ENCODE results near the gene AGAP2. TPM values are rescaled to one million over a fixed set of nuclear protein-coding genes. Genes with fewer than 3 reads are reported as not detected.

AGAP2 gene
- total and polyA plus RNA-seq, 2 of the 13 experiments (the other 11 are each of a cell fraction or from before 2014, with no cell fraction given) = 0.38 to 0.45 TPM

- peaks cover 55% of the 10 kb centered on the region for H3K4me1 ChIP-seq (ENCODE audit: insufficient read depth, low read length)
- in situ Hi-C loops (cut with HindIII; ENCODE audit: extremely low pct_ligation_motif_present, low pct_unique_long_range_greater_than_20kb) = no loop called here
- BruUV-seq (replicated peaks) = no TSS peak
- CTCF ChIA-PET (ENCODE audit: low intra/inter-chr PET ratio, low total read pairs) = no interaction called here
- FAIRE-seq (no peak), ATAC-seq (peak; percentile 11), DNase-seq (ENCODE audit: low spot score) (no peak)
- H3K27me3 ChIP-seq (ENCODE audit: control insufficient read depth in 1 of 2, insufficient read depth in 2 of 2, low read length in 2 of 2) = peaks cover 12 to 50% of the 10 kb centered on the region in 2 experiments; a peak in 4 of 5 replicates
- no peaks in the 10 kb centered on the region for H4K20me1 ChIP-seq (ENCODE audit: insufficient read depth, low read length)
- no peaks in the 10 kb centered on the region for H3K79me2 ChIP-seq (ENCODE audit: insufficient read depth, low read length)
- H3K9me3 ChIP-seq (ENCODE audit: low read length) = no peaks in the 10 kb centered on the region
- intact Hi-C loops (cut with micrococcal nuclease; ENCODE audit: unreplicated experiment) = loop anchor here (5.0 kb wide), 2 partner anchors 45 to 155 kb away; partner anchors contain the start of gene OS9
- POLR2A ChIA-PET = interaction anchor here (1.2 kb wide), 1 partner anchor 12 kb away, joined by 5 read pairs; no protein-coding TSS in a partner anchor
- H2AFZ ChIP-seq (ENCODE audit: low read length) = no peak overlapping the region
- no peaks in the 10 kb centered on the region for H3K36me3 ChIP-seq (replicated peaks in 1 of 2; ENCODE audit: control insufficient read depth in 1 of 2, insufficient read depth in 2 of 2, low read length in 2 of 2)
- H3K27ac ChIP-seq (ENCODE audit: extremely low read length, insufficient read depth, low read length) = no peak overlapping the region
- WGBS (ENCODE audit: low lambda C conversion rate) = 12% methylated on average over 22 of the region's 110 CpGs
- H3K9ac ChIP-seq (ENCODE audit: insufficient read depth, low read depth, low read length) = no peak overlapping the region
- H3K4me2 ChIP-seq (ENCODE audit: low read depth, low read length) = peak overlapping the region; percentile 94
- H3K4me3 ChIP-seq (replicated peaks in 1 of 3; ENCODE audit: insufficient read depth in 1 of 3, low read depth in 2 of 3, low read length in 3 of 3) = peak overlapping the region; percentile 48 to 73 (median 59); a peak in 5 of 6 replicates
- TF ChIP-seq UBTF (CRISPR knock-in tag; IDR thresholded peaks at IDR 0.05) (peak; percentile 27; the same call in 1 of the 2 replicates), HNRNPLL (IDR thresholded peaks at IDR 0.05; ENCODE audit: low read depth, low read length, poor library complexity, severe bottlenecking) (peak; percentile 38), ZMYM3 (CRISPR knock-in tag; IDR thresholded peaks at IDR 0.05) (peak; percentile 39; the same call in 1 of the 2 replicates), HMGXB4 (CRISPR knock-in tag; IDR thresholded peaks at IDR 0.05; ENCODE audit: borderline replicate concordance in 1 of 2, low read depth in 1 of 2) (0 out of 4 replicates have a peak, but pooled peaks of 1 of the 2 experiments have one; percentile 22), PRDM15 (CRISPR knock-in tag; IDR thresholded peaks at IDR 0.05) (peak; percentile 55; the same call in 1 of the 2 replicates), ZSCAN30 (CRISPR knock-in tag; IDR thresholded peaks at IDR 0.05) (no peak), BHLHE40 (IDR thresholded peaks at IDR 0.05; ENCODE audit: low read length) (no peak), POGK (CRISPR knock-in tag; conservative IDR thresholded peaks at IDR 0.05) (no peak)
Measured at GRCh38 chr12:57737467-57738460, 778 bp downstream of the AGAP2 start.
